ENCODE measurements around the gene ATAD3B.
"Not testable (repeated sequence)": the region's sequence is repeated elsewhere in the genome, so short reads cannot be mapped to it uniquely, and the experiment has no call there.

ATAD3B gene

GRCh38 chr1:1514376-1514775, 42.8 kb downstream of the ATAD3B start:
- DNase-seq = not testable (repeated sequence)

DNA sequence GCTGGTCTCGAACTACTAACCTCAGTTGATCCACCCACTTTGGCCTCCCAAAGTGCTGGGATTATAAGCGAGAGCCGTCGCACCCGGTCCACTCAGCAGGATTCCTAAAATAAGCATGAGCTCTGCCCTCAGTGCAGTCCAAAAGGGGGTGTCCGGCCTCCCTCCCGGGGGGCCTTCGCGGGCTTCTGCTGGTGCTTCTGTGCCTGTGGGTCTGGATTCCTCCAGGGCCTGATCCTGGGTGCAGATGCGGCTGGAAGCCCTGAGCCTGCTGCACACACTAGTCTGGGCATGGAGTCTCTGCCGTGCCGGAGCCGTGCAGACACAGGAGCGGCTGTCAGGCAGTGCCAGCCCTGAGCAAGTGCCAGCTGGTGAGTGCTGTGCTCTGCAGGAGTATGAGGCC, 45.4 kb downstream of the ATAD3B start:
- not testable (repeated sequence) for DNase-seq

GRCh38 chr1:1517973-1518620, 46.5 kb downstream of the ATAD3B start:
- DNase-seq = no peak

DNA sequence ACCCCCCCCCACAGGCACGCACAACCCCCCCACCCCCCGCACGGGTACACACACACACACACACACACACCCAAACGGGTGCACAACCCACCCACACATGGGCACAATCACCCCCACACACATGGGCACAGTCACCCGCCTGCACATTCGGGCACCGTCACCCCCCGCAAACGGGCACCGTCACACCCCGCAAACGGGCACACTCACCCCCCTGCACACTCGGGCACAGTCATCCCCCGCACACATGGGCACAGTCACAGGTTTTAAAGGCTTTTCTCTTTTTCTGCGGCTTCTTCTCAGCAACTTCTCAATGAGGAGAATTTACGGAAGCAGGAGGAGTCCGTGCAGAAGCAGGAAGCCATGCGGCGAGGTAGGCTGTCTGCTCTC, 47.0 kb downstream of the ATAD3B start:
- DNase-seq = not testable (repeated sequence)

GRCh38 chr1:1519805-1520505, 48.4 kb downstream of the ATAD3B start:
- DNase-seq = not testable (repeated sequence)

- no peak for DNase-seq
Observed at GRCh38 chr1:1521331-1521730, 49.8 kb downstream of the ATAD3B start.

DNA sequence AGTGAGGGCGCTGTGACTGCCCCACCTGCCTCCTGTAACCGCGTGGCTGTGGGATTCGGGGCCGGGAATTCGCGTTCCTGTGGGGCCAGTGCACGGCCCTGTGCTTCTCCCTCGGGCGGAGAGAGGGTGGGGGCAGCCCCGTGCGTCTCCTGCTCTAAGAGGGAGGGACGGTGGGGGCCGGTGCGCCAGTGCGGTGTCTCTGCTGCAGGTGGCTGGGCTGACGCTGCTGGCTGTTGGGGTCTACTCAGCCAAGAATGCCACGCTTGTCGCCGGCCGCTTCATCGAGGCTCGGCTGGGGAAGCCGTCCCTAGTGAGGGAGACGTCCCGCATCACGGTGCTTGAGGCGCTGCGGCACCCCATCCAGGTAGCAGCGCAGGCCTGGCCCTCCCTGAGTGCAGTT, 51.0 kb downstream of the ATAD3B start:
- not testable (repeated sequence) for DNase-seq

DNA sequence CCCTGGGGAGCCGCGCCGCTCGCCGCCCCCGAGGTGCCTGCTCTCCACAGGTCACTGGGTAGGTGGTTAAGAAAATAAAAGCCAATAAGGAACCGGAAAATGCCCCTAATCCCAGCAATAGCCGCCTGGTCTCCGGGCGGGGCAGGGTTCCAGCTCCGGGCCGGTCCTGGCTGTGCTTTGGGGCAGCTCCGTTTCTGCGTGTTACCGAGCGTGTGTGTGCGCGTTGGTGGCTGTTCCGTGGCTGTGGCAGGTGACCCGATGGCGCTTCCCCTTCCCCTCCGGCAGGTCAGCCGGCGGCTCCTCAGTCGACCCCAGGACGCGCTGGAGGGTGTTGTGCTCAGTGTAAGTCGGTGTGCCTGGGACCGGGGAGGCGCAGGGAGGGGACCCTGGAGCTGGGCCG, 51.7 kb downstream of the ATAD3B start:
- not testable (repeated sequence) for DNase-seq

GRCh38 chr1:1523651-1524050, 52.1 kb downstream of the ATAD3B start:
- DNase-seq = not testable (repeated sequence)

DNA sequence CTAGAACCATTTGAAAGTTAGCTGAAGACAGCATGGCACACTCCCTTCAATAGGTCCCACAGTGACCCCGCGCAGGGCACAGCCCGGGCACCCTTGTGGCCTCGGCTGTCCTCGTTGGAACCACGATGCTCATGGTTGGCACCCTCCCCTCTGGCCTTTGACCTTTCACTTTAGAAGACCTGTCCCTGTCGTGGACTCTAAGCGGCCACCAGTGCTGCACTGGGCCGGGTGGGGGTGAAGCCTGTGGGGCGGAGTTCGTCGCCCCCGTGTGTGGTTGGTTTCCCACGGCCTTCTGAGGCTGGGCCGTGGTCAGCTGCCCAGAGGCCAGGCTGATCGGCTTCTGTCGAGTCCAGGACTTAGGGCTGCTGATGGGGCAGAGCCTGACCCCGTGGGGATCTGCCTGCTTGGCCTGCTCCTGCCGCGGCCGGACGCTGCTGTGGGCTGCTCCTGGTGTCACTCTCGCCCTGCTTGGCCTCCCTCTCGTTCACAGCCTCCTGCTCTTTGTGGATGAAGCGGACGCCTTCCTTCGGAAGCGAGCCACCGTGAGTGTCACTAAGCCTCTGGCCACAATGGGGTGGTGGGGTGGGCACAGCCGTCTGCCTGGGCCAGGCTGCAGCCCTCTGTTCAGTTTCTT, 53.3 kb downstream of the ATAD3B start:
- not testable (repeated sequence) for DNase-seq

DNA sequence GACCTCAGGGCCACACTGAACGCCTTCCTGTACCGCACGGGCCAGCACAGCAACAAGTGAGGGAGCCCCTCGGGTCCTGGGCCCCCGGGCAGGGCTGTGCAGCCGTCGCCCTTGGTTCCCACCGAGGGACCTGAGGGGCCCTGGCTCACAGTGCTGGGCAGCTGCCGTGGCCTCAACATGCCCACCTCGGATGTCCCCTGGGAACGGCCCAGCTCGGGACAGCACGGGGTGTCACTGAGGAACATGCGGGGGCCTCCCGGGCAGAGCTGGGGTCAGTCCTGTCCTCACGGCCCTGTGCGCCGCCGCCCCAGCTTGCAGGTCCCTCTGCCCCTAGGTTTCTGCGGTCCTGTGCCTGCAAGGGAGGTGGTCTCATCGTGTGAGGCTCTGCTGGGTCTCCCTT, 54.9 kb downstream of the ATAD3B start:
- not testable (repeated sequence) for DNase-seq

DNA sequence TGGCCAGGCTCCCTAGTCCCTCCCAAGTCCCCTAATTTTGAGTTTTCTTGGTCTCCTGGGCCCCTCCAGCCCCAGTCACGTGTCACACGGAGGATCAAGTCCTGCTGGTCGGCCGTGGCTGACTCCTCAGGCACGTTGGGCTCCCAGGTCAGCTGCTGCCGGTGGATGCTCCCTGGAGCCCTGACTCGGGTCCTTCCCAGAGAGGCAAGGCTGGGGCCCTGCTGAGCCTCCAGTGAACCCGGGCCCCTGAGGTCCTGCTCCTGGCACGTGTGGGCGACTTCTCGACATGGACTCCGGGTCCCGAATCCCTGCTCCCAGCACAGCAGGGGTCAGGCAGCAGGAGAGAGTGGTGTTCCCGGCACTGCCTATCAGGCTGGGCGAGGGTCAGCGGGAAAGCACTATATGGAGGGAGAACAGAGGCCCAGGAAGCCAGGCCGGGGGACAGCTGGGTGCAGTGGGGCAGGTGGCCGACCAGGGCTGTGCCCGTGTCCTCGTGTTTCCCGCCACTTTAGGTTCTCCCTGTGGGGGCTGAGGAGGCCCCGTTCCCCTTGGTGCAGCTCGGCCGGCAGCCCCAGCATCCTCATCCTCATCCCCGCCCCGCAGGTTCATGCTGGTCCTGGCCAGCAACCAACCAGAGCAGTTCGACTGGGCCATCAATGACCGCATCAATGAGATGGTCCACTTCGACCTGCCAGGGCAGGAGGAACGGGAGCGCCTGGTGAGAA, 55.7 kb downstream of the ATAD3B start:
- no peak for DNase-seq

DNA sequence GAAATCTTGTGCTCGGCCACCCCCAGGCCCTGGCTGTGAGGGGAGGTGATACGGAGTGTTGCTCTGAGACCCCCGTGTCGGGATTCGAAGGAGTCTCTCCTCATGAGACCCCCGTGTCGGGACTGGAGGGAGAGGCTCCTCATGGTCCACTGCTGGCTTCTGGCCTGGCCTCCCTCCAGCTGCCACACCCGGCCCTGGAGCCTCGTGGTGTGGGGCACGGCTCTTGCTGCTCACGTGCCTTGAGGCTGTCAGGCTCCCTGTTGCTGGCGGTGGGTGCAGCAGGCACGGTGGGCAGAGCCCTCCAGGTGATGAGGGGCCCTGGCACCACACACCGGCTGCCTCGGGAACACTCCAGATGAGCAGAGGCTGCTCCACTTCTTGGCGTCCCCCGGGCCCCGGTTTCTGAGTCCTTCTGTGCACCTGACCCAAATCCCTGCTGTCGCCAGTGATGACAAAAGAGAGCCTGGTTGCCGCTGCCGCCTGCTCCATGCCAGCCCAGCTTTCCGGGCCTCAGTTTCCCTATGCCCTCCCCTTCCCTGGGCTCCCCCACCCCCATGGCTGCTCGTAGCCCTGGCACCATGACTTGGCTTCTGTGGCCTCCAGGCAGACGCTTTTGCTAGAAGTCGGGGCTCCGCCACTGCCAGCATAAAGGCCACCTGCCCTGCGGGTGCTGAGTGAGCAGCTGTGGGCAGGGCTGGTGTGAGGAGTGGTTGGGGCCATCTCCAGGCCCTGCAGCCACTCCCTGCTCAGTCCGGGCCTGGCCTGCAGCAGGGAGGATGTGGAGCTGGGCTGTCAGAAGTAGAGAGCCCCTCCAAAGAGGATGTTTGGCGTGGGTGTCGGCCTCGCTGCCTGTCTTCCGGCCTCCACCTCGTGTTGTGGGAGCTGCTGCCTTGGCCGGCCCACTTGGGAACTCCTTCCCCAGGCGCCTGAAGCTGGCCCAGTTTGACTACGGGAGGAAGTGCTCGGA, 57.0 kb downstream of the ATAD3B start:
- DNase-seq = no peak

- DNase-seq = no peak
Observed at GRCh38 chr1:1529321-1529720, 57.8 kb downstream of the ATAD3B start.

- DNase-seq = no peak
Observed at GRCh38 chr1:1529936-1530335, 58.4 kb downstream of the ATAD3B start.

- no peak for DNase-seq
Observed at GRCh38 chr1:1531947-1532346, 60.4 kb downstream of the ATAD3B start.

DNA sequence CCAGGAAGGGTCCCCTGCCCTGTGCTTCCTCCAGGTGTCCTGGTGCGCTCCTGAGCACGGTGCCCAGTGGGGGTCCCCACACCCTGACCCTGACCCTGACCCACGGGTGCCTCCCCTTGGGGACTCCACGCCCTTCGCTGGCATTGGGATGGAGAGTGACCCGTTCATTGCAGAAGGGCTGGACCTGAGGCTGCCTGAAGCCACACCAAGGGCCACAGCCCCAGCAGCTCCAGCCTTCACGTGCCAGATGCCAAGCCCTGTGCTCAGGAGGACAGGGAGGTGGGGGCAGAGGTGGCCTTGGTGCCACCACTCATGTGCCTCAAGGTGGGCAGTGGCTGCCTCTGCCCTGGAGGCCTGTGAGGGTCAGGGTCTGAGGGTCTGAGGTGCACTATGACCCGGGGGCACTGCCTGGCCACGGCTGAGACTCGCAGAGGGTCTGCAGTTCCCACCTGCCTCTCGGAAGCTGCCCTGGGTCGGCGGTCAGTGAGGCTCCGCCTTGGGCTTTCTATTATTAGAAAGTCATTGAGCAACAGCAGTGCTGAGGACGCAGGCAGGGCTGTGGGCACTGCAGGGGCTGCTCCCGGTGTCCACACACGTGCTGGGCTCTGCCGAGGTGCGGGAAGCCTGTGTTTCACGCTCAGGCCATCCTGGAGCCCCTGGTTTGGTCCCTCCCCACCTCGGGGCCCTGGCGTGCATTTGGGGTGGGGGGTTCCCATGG, 61.8 kb downstream of the ATAD3B start:
- not testable (repeated sequence) for DNase-seq

DNA sequence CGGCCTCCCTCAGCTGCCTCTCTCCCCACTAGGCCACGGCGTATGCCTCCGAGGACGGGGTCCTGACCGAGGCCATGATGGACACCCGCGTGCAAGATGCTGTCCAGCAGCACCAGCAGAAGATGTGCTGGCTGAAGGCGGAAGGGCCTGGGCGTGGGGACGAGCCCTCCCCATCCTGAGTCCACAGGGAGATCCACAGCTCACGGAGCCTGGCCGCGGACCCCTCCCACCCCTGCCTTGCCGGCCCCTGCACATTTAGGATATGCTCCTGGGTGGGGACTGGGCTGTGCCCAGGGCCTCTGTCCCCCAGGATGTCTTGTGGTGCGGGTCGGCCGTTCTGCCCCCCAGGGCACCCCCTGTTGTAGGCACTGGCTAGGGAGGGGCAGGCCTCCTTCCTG, 62.3 kb downstream of the ATAD3B start:
- DNase-seq = not testable (repeated sequence)

DNA sequence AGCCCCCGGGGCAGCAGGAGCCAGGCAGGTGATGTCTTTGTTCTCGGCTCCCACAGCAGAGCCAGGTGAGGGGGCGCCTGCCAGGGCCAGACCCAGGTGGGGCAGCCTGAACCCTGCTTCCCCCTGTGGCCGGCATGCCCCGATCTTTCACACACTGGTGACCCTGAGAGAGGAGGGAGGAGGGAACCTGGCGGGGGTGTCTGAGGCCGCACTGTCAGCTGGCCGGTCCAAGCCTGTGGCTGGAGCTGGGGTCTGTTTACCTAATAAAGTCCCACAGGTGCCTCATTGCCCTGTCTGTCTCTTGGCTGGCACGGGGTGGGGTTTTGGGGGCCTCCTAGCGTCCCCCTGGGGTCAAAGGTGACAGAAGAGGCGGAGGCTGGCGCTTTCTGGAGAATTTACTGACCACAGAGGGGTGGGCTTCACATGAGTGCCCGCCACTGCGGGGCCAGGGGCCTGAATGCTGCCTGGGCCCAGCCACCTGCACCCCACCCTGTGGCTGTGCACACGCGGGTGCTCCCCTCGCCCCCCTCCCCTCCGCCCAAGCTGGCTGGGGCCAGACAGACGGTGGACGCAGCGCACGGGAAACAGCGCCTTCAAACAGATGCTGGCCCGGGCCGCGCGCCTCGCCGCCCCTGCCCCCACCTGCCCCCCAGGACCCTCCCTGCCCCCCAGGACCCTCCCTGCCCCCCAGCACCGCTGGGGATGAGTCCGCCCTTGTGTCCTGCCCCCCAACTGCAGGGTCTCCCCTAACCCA, 63.0 kb downstream of the ATAD3B start:
- no peak for DNase-seq

- no peak for DNase-seq
Observed at GRCh38 chr1:1535201-1536018, 63.8 kb downstream of the ATAD3B start.
